ENCODE results near the gene AWAT2. TPM values are rescaled to one million over a fixed set of nuclear protein-coding genes. Genes with fewer than 3 reads are reported as not detected.

AWAT2 gene
- total and polyA plus RNA-seq, 9 donors, result 0.10 TPM; not detected in 8

DNA sequence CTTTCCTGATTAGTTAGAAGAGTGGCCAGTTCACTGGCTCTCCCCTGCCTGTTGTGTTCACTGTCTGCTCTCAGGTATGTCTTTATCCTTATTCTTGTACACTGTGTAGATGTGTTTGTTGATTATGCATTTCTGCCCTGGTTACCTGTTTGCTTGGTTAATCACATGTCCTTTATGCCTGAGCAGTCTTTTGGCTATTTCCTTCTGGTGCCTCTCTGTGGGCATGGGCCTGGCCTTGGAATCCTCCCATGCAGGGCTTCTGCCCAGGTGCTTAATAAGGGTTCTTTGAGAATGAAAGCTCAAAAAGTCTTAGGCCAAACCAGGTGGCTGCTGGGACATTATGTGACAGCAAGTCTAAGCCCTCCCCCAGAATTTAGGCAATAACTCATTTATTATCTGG lies 39.0 kb upstream of the AWAT2 start:
- Histone ChIP-seq H3K4me1 (ENCODE audit: insufficient read depth) (no peaks in the 10 kb centered on the region), H3K27me3 (no peaks in the 10 kb centered on the region), H3K36me3 (no peaks in the 10 kb centered on the region), H3K27ac (no peak overlapping the region), H3K4me3 (no peak overlapping the region), H3K9me3 (no peaks in the 10 kb centered on the region)
- TF ChIP-seq, protein P1, sequence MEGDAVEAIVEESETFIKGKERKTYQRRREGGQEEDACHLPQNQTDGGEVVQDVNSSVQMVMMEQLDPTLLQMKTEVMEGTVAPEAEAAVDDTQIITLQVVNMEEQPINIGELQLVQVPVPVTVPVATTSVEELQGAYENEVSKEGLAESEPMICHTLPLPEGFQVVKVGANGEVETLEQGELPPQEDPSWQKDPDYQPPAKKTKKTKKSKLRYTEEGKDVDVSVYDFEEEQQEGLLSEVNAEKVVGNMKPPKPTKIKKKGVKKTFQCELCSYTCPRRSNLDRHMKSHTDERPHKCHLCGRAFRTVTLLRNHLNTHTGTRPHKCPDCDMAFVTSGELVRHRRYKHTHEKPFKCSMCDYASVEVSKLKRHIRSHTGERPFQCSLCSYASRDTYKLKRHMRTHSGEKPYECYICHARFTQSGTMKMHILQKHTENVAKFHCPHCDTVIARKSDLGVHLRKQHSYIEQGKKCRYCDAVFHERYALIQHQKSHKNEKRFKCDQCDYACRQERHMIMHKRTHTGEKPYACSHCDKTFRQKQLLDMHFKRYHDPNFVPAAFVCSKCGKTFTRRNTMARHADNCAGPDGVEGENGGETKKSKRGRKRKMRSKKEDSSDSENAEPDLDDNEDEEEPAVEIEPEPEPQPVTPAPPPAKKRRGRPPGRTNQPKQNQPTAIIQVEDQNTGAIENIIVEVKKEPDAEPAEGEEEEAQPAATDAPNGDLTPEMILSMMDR (IDR thresholded peaks at IDR 0.05), result no peak
- no peak for TF ChIP-seq EP300 (IDR thresholded peaks at IDR 0.05)
- TF ChIP-seq POLR2A (IDR thresholded peaks at IDR 0.05), result no peak
- DNase-seq, result no peak
- intact Hi-C loops (cut with DNase I), result no loop called here

DNA sequence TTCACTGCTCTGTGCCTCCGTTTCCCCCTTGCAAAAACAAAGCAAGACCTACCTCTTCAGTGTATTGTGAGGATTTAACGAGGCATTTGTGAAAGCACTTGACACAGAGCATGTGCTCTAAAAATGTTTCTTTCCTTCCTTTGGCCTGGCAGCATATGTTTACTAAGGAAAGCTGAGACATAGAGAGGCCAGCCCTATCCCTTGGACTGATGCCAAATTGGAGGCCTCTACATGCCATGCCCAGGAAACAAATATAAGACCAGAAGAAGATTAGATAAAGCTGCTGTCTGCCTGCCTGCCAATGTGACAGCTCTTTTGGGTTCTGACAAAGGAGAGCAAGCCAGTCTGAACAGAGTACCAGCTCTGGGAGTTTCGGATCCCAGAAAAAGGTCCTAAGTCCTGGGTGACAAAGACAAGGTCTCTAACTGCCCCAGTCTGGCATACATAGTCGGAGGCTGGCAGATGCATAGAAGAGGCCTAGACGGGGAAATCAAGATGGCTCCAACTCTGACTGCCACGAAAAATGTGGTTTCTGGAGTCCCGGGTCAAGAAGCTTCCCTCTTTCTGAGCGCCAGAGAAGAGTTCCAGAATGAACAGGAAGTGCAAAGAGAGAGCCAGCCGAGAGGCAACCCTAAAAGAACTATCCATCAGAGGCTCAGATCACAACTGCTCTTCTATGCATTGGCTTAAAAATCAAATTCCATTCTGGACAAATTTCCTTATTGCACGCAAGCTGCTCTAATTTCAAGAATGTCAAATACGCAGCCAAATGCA lies 38.3 kb upstream of the AWAT2 start:
- Histone ChIP-seq H3K27me3 (no peaks in the 10 kb centered on the region), H3K9me3 (no peaks in the 10 kb centered on the region), H3K27ac (no peak overlapping the region), H3K4me3 (no peak overlapping the region), H3K36me3 (no peaks in the 10 kb centered on the region), H3K4me1 (ENCODE audit: insufficient read depth) (no peaks in the 10 kb centered on the region)
- WGBS, 3 donors, result 51 to 57% (median 53%) methylated on average over 11 of the region's 11 CpGs
- intact Hi-C loops (cut with DNase I), result no loop called here
- TF ChIP-seq POLR2A (IDR thresholded peaks at IDR 0.05) (no peak), EP300 (IDR thresholded peaks at IDR 0.05) (no peak)
- TF ChIP-seq, protein P1 (IDR thresholded peaks at IDR 0.05), result no peak
- no peak for DNase-seq

DNA sequence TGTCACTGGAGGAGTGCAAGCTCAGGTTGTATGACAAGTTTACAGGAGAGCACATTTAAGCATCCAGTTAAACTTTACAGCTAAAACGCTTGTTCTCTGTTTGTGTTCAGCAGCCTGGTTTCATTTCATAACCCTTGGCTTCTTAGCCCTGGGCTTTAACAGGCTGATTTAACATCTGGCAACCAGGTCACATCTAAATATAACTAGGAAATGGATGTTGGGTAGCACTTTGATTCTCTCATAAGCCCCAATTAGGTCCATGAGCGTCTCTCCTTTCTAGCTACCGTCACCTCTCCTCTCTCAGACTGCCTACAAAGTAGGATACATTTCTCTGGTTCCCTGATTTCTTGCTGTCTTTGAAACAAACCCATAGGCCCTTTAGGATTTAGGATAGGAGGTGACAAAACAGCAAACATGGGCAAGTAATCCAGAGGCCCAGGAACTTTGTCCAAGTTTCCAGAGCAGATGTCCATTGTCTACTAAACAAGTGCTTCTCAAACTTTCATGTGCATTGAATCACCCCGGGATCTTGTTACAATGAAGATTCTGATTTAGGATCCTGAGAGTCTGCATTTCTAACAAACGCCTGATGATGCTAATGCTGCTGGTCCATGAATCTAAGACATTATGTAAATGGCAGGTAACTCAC lies 35.0 kb upstream of the AWAT2 start:
- no peak overlapping the region for H3K27ac ChIP-seq
- intact Hi-C loops (cut with DNase I), result no loop called here
- 64 to 71% (median 65%) methylated on average over 5 of the region's 5 CpGs for WGBS, 3 donors

DNA sequence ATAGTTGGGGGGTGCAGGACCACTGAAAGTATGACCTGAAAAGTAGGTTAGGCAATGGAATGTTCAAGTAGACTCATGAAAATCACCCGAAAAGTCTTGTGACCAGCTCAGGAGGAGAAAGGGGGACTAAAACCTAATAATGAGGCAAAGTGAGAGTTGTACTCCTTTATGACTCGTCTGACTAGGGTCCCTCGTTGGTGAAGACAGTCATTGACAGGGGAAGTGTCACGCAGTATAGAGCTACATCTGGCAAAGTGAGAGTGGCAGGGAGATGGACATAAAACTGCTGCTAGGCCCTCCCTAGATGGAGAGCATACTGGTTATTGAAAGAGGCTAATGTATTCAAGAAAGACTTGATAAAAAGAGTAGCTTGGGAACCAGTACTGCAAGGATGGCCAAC lies 33.0 kb upstream of the AWAT2 start:
- 49 to 63% (median 59%) methylated on average over 4 of the region's 4 CpGs for WGBS, 3 donors
- no peak overlapping the region for H3K4me3 ChIP-seq
- TF ChIP-seq EP300 (IDR thresholded peaks at IDR 0.05), result no peak
- TF ChIP-seq POLR2A (IDR thresholded peaks at IDR 0.05), result no peak
- H3K9me3 ChIP-seq, result no peaks in the 10 kb centered on the region
- H3K36me3 ChIP-seq, result no peaks in the 10 kb centered on the region
- no peaks in the 10 kb centered on the region for H3K4me1 ChIP-seq (ENCODE audit: insufficient read depth)
- DNase-seq, result no peak
- no peak overlapping the region for H3K27ac ChIP-seq
- H3K27me3 ChIP-seq, result no peaks in the 10 kb centered on the region
- intact Hi-C loops (cut with DNase I), result no loop called here

More for the DNA sequence above, 35.0 kb upstream of the AWAT2 start:
- TF ChIP-seq, protein P1 (IDR thresholded peaks at IDR 0.05), result no peak
- TF ChIP-seq EP300 (IDR thresholded peaks at IDR 0.05) (no peak), POLR2A (IDR thresholded peaks at IDR 0.05) (no peak)
- Histone ChIP-seq H3K9me3 (no peaks in the 10 kb centered on the region), H3K27me3 (no peaks in the 10 kb centered on the region), H3K36me3 (no peaks in the 10 kb centered on the region), H3K4me1 (ENCODE audit: insufficient read depth) (no peaks in the 10 kb centered on the region), H3K4me3 (no peak overlapping the region)
- no peak for DNase-seq

DNA sequence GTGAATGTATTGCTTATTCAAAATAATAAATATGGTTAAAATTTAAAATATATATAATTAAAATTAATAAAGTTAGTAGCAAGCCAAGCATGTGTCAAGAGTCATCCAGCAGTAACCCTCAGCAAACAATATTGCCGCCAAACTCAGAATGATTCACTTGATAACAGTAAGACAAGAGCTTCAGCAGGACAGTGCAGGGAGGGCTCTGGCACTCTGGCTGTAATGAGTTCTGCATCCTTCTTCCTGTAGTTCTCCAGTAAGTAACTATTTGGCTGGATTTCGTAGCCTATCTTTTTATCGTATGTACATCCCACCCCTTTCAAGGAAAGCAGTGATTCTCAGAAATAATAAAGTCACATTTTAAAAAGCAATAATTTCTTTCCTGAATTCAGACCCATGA lies 30.1 kb upstream of the AWAT2 start:
- Histone ChIP-seq H3K9me3 (no peaks in the 10 kb centered on the region), H3K27ac (no peak overlapping the region), H3K36me3 (no peaks in the 10 kb centered on the region), H3K4me3 (no peak overlapping the region), H3K27me3 (no peaks in the 10 kb centered on the region), H3K4me1 (ENCODE audit: insufficient read depth) (no peaks in the 10 kb centered on the region)
- intact Hi-C loops (cut with DNase I), result no loop called here
- no peak for DNase-seq
- TF ChIP-seq, protein P1 (IDR thresholded peaks at IDR 0.05), result no peak
- TF ChIP-seq POLR2A (IDR thresholded peaks at IDR 0.05) (no peak), EP300 (IDR thresholded peaks at IDR 0.05) (no peak)
- WGBS, 3 donors, result 37 to 55% (median 52%) methylated on average over 3 of the region's 3 CpGs

Data from ovary (tissue), 9 donors.